Activated T-helper 1 cell treated with Interleukin-2 at 50 U/mL for 16 hours (primary cell): ENCODE data around the gene ZNG1A.
"Not testable (repeated sequence)": the region's sequence is repeated elsewhere in the genome, so short reads cannot be mapped to it uniquely, and the experiment has no call there.

Experiments used
- DNase-seq: peaks from one replicate; pipeline ENCODE4 v3.0.0-alpha.2; 2020; ENCODE audit warnings: low read depth

Gene ZNG1A

DNA sequence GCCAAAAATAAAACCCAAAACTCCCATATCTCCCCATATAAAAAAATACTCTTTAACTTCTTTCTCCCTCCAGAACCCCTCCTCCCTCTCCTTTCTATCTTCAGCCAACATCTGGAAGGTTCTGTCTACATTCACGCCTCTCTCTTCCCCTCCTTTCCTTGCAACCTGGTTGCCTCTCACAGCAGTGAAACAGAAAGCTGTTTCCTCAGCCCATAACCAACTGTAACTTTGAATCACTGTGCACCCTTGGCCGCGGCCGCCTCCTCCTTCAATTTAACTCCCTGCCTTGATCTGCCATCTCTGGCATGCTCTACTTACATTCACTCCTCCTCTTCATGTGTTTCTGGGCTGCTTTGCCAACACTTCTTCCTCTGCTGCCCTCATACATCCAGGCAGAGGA, 83.9 kb downstream of the ZNG1A start:
- DNase-seq = not testable (repeated sequence)

DNA sequence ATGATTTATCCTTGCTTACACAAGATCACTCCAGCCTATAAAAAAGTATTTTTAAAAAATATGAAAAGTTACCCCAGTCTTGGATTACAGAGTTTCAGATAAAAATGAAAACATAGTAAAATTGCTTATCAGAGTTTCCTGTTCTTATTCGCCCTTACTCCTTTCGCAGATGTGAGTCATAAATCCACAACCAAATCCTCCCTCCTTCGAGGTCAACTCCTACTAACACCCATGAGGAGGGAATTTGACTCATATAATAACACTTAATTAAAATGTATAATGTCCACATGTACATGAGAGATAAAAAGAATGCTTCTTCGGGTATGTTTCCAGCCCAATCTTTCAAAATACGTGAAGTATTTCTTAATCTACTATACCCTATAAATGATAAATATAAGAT, 84.5 kb downstream of the ZNG1A start:
- not testable (repeated sequence) for DNase-seq

GRCh38 chr9:93909-94308, 84.9 kb downstream of the ZNG1A start:
- DNase-seq = not testable (repeated sequence)

- DNase-seq = not testable (repeated sequence)
Observed at GRCh38 chr9:90851-91250, 88.0 kb downstream of the ZNG1A start.

DNA sequence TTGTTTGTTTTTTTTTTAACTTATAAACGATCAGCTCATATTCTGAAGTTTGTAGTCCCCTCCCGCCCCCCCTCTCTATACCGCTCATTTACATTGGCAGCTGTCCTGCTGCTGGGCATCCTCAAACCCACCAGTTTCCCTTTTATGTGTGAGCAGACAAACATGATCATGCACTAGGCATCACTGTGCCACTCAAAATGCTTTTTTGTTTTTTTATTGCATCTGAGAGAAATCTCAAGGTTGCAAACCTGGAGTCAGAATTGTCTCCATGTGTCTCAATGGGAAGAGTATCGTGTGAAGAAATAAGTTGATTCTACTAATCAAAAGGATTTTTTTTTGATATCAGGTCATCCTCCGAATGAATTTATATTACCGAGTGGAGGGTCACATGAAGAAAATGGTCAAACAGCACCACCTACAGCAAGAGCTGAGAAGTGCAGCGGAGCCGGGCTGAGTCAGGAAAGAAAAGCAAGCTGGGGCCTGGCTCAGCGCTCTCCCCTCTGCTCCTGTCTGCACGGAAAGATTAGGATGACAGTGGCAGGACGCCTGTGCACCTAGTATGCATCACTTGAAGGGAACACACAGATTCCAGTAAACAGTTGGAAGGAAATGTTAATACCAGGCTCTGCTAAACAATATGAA, 90.3 kb downstream of the ZNG1A start:
- DNase-seq = not testable (repeated sequence)

DNA sequence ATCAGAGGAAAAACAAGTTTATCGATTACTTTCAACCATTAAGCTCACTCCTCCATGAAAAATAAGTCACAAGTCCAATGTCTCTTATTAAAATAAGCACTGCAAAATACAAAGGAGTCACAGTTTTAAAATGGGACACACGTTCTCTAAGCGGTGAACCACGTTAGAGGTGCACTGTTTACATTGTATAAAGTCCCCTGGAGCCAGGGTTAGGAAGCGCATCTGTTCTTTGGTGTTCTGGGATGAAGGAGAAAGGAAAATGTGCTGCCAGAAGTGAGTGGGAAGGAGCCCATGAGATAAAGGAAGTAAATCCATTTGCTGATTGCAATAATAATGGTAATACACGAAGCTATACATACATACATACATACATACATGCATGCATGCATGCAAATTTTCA, 91.0 kb downstream of the ZNG1A start:
- not testable (repeated sequence) for DNase-seq

DNA sequence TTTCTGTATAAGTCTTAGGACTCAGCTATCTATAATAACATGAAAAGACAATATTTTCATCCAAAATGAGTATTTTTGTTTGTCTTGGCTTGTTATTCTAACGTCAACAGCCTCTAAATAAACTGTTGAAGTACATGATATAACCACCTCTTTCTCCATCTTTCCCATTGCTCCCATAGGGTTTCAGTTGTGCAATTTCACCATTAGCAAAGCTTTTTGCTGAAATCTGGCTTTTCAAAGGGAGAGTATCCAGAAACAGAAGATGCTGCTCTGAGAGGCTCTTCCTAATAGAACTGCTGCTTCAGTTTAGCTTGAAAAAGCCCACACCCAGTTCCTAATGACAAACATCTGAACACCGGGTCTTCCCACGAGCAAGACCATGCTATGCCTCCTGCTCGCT, 91.8 kb downstream of the ZNG1A start:
- DNase-seq = not testable (repeated sequence)

DNA sequence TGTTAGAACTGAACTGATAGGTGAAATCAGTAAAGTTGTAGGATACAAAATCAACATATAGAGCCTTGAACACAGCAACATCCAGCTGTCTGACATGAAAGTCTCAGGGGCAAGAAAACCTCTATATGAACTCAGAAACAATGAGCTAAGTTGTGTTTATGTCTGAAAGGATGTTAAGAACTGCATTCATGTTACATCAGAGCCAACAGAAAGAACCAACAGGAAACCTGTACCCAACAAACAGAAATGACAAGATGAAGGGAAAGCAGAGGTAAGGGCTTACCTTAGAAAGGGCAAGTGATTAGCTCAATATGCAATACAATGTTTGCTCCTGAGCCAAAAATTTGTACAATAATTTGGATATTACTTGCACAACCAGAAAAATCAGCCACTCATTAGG, 92.2 kb downstream of the ZNG1A start:
- not testable (repeated sequence) for DNase-seq

DNA sequence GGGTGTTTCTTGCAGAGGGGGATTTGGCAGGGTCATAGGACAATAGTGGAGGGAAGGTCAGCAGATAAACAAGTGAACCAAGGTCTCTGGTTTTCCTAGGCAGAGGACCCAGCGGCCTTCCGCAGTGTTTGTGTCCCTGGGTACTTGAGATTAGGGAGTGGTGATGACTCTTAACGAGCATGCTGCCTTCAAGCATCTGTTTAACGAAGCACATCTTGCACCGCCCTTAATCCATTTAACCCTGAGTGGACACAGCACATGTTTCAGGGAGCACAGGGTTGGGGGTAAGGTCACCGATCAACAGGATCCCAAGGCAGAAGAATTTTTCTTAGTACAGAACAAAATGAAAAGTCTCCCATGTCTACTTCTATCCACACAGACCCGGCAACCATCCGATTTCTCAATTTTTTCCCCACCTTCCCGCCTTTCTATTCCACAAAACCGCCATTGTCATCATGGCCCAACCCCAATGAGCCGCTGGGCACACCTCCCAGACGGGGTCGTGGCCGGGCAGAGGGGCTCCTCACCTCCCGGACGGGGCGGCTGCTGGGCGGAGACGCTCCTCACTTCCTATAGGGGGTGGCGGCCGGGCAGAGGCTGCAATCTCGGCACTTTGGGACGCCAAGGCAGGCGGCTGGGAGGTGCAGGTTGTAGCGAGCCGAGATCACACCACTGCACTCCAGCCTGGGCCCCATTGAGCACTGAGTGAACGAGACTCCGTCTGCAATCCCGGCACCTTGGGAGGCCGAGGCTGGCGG, 95.7 kb downstream of the ZNG1A start:
- DNase-seq = not testable (repeated sequence)

DNA sequence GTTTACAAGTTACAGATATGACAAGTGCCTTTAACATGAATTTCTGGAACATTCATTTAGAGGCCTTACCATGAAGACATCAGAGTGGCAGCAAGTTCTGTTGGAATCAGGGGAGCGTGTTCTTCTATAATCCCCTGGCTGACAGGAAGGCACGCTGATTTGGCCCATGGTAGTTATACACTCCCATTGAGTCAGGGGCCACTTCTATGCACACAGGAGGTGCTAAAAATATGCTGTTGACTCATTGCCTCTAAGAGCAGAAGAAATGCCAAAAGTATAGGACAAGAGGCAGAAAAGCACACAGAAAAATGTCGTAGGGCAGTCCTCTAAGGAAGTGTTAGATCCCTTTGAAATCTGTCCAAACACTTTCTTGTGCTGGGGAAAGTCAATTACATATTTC, 100.5 kb downstream of the ZNG1A start:
- not testable (repeated sequence) for DNase-seq

- not testable (repeated sequence) for DNase-seq
Observed at GRCh38 chr9:76389-76788, 102.5 kb downstream of the ZNG1A start.

- not testable (repeated sequence) for DNase-seq
Observed at GRCh38 chr9:73900-74525, 104.8 kb downstream of the ZNG1A start.

GRCh38 chr9:73076-73899, 105.6 kb downstream of the ZNG1A start:
- DNase-seq = not testable (repeated sequence)
